C4-2B (cell line): ENCODE data around the gene CXCL13.

Experiments
- CTCF ChIP-seq: fragments of 450-650 bp; conservative IDR thresholded peaks from 2 replicates; pipeline ENCODE4 v1.5.1; 2017; ENCODE audit warnings: mild to moderate bottlenecking
- ZFX ChIP-seq: fragments of 450-650 bp; IDR thresholded peaks from 2 replicates; pipeline ENCODE4 v1.6.1; 2017

DNA sequence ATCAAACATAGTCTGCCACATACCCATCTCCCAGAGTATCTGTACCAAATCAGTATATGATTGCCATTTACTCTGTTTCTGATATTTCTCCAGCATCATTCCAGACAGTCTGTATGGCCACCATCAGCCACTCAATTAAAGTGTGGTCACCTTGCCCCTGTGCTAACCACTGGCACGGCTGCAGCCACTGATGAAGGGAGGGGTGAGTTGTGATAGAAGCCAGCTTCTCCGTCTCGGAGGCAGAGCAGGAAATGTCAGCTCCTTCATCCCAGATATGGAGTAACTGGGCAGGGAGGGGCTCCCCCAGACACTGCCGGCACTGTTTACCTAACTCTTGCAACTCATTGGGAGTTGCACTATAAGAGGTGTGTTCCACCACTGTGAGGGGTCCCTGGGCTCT lies 30.3 kb downstream of the CXCL13 start:
- TF ChIP-seq CTCF (no peak), ZFX (no peak)
